Smooth muscle cell (in vitro differentiated cells): ENCODE data around the gene SLC25A41. TPM values are rescaled to one million over a fixed set of nuclear protein-coding genes. Genes with fewer than 3 reads are reported as not detected.

ENCODE experiments used
- DNase-seq: peaks from one replicate; lab custom pipeline; 2025; ENCODE audit not compliant: unreplicated experiment; lab: John Stamatoyannopoulos, UW
- H2AFZ ChIP-seq: fragments of 200-600 bp; sonication (generic); 2 replicates; pipeline ENCODE4 v1.6.0; 2016; ENCODE audit warnings: antibody characterized with exemption, low read depth, mild to moderate bottlenecking
- H3F3A ChIP-seq: fragments of 200-600 bp; sonication (generic); 2 replicates; pipeline ENCODE4 v1.6.0; 2017; ENCODE audit warnings: antibody characterized with exemption, low read depth
- H3K27ac ChIP-seq: fragments of 200-600 bp; sonication (generic); 2 replicates; pipeline ENCODE4 v1.5.1; 2016; ENCODE audit warnings: low read depth, mild to moderate bottlenecking
- H3K27me3 ChIP-seq: fragments of 200-600 bp; sonication (generic); 2 replicates; pipeline ENCODE4 v1.6.1; 2016; ENCODE audit warnings: low read depth, mild to moderate bottlenecking
- H3K36me3 ChIP-seq: fragments of 200-600 bp; sonication (generic); 2 replicates; pipeline ENCODE4 v1.5.1; 2016; ENCODE audit warnings: low read depth
- H3K4me1 ChIP-seq: fragments of 200-600 bp; sonication (generic); 2 replicates; pipeline ENCODE4 v1.5.1; 2016; ENCODE audit warnings: low read depth
- H3K4me2 ChIP-seq: fragments of 200-600 bp; sonication (generic); 2 replicates; pipeline ENCODE4 v1.6.0; 2016; ENCODE audit warnings: mild to moderate bottlenecking
- H3K4me3 ChIP-seq: fragments of 200-600 bp; sonication (generic); 2 replicates; pipeline ENCODE4 v1.5.1; 2016; ENCODE audit warnings: mild to moderate bottlenecking
- H3K79me2 ChIP-seq: fragments of 200-600 bp; sonication (generic); 2 replicates; pipeline ENCODE4 v1.6.0; 2016; ENCODE audit warnings: low read depth, mild to moderate bottlenecking
- H3K9ac ChIP-seq: fragments of 200-600 bp; sonication (generic); 2 replicates; pipeline ENCODE4 v1.6.0; 2016; ENCODE audit warnings: low read depth
- H3K9me3 ChIP-seq: fragments of 200-600 bp; sonication (generic); replicated peaks from 2 replicates; pipeline ENCODE4 v1.5.1; 2016; ENCODE audit warnings: low read depth
- H4K20me1 ChIP-seq: fragments of 200-600 bp; sonication (generic); 2 replicates; pipeline ENCODE4 v1.6.0; 2016; ENCODE audit warnings: low read depth
- CTCF ChIP-seq: fragments of 200-600 bp; sonication (generic); IDR thresholded peaks from 2 replicates; pipeline ENCODE4 v1.5.1; 2017; ENCODE audit warnings: borderline replicate concordance, mild to moderate bottlenecking, antibody characterized with exemption; ENCODE audit not compliant: insufficient read depth, poor library complexity, severe bottlenecking
- WGBS: methylation state at CpG from one replicate; pipeline ENCODE4 v1.1.7; 2016; ENCODE audit warnings: low lambda C conversion rate; 5-methylcytosine and 5-hydroxymethylcytosine counted together
- polyA plus RNA-seq: library from polyadenylated mRNA; unstranded; fragments of >200 nt; fragmentation: Nextera tagmentation; extraction: Ambion mirVana; gene quantifications from 2 replicates; pipeline ENCODE4 v1.2.1, GENCODE V29; 2016
- total RNA-seq: library from RNA; depleted of rRNA; stranded (reverse); fragments of >200 nt; gene quantifications from 2 replicates; pipeline ENCODE4 v1.2.3, GENCODE V29; 2014

SLC25A41 gene
- total and polyA plus RNA-seq, 2 experiments from 2014 or later: 0.30 TPM; not detected in 1

- no peak for TF ChIP-seq CTCF
- Histone ChIP-seq H3K27ac (no peak overlapping the region), H3K9me3 (no peaks in the 10 kb centered on the region), H3K9ac (no peak overlapping the region), H4K20me1 (no peaks in the 10 kb centered on the region), H3K27me3 (no peaks in the 10 kb centered on the region), H3K4me2 (no peak overlapping the region), H3K36me3 (peaks cover 13% of the 10 kb centered on the region), H2AFZ (no peak overlapping the region), H3K4me1 (no peaks in the 10 kb centered on the region), H3K79me2 (no peaks in the 10 kb centered on the region), H3K4me3 (no peak overlapping the region), H3F3A (no peaks in the 10 kb centered on the region)
- WGBS: 97% methylated on average over 11 of the region's 11 CpGs
- DNase-seq: no peak
These were observed 20.5 kb upstream of the SLC25A41 start for GRCh38 chr19:6453951-6454565.

- H3K9ac ChIP-seq: no peak overlapping the region
- H3K27me3 ChIP-seq: no peaks in the 10 kb centered on the region
- no peak for TF ChIP-seq CTCF
- no peaks in the 10 kb centered on the region for H3K9me3 ChIP-seq
- H3K27ac ChIP-seq: no peak overlapping the region
- no peak overlapping the region for H3K4me3 ChIP-seq
- WGBS: 95% methylated on average over 2 of the region's 2 CpGs
- H3K79me2 ChIP-seq: no peaks in the 10 kb centered on the region
- no peak for DNase-seq
- no peak overlapping the region for H2AFZ ChIP-seq
- H3K4me1 ChIP-seq: no peaks in the 10 kb centered on the region
- H4K20me1 ChIP-seq: no peaks in the 10 kb centered on the region
- peaks cover 13% of the 10 kb centered on the region for H3K36me3 ChIP-seq
- H3F3A ChIP-seq: no peaks in the 10 kb centered on the region
- no peak overlapping the region for H3K4me2 ChIP-seq
These were observed 19.3 kb upstream of the SLC25A41 start for GRCh38 chr19:6452899-6453298.

- no peak overlapping the region for H2AFZ ChIP-seq
- 96% methylated on average over 14 of the region's 19 CpGs for WGBS
- DNase-seq: no peak
These were observed 18.7 kb upstream of the SLC25A41 start for GRCh38 chr19:6452223-6452614.

More at GRCh38 chr19:6452223-6452614, 18.7 kb upstream of the SLC25A41 start:
- Histone ChIP-seq H3K27ac (no peak overlapping the region), H3K27me3 (no peaks in the 10 kb centered on the region), H4K20me1 (no peaks in the 10 kb centered on the region), H3F3A (no peaks in the 10 kb centered on the region), H3K9me3 (no peaks in the 10 kb centered on the region), H3K4me1 (no peaks in the 10 kb centered on the region), H3K36me3 (peaks cover 13% of the 10 kb centered on the region), H3K4me3 (no peak overlapping the region), H3K9ac (no peak overlapping the region), H3K4me2 (no peak overlapping the region), H3K79me2 (no peaks in the 10 kb centered on the region)
- TF ChIP-seq CTCF: no peak
